NK-92 (cell line): ENCODE data around the gene BRF1.

Experiments
- DNase-seq: peaks from one replicate; lab custom pipeline; 2025; ENCODE audit not compliant: unreplicated experiment; lab: John Stamatoyannopoulos, UW

BRF1 gene

DNA sequence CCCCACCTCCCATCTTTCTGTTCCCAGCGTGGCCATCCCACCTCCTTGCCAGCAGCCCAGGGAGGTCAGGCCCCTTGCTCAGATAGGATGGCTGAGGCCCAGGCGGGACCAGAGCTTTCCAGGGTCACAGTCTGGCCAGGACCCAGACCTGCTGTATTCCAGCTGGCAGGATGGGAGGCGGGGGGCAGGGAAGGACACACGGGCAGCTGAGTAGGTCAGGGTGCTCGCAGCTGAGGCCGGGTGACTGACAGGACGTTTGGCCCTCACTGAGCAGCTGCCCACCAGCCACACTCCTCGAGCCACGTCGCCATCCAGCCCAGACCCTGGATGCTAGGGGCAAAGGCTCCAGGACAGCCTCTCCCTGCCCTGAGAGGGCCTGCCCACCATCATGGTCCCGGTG is 123.7 kb downstream of the BRF1 start:
- DNase-seq: no peak

DNA sequence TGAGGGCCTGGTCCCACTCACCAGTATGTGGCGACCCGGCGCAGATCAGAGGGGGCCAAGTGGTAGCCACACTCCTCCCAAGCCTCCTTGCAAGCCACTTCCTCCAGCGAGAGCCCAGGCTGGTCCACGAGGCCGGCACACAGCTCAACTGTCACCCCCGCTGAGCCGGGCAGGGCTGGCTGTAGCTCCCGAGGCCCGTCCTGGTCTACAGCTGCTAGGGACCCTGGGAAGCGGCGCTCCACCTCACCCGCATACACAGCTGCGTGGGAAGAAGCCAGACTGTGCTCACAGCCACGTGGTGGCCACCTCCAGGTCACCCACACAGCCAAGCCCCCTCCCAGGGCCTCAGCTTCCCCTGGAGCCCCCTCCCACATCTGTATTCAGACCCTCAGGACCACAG is 124.3 kb downstream of the BRF1 start:
- DNase-seq: no peak

DNA sequence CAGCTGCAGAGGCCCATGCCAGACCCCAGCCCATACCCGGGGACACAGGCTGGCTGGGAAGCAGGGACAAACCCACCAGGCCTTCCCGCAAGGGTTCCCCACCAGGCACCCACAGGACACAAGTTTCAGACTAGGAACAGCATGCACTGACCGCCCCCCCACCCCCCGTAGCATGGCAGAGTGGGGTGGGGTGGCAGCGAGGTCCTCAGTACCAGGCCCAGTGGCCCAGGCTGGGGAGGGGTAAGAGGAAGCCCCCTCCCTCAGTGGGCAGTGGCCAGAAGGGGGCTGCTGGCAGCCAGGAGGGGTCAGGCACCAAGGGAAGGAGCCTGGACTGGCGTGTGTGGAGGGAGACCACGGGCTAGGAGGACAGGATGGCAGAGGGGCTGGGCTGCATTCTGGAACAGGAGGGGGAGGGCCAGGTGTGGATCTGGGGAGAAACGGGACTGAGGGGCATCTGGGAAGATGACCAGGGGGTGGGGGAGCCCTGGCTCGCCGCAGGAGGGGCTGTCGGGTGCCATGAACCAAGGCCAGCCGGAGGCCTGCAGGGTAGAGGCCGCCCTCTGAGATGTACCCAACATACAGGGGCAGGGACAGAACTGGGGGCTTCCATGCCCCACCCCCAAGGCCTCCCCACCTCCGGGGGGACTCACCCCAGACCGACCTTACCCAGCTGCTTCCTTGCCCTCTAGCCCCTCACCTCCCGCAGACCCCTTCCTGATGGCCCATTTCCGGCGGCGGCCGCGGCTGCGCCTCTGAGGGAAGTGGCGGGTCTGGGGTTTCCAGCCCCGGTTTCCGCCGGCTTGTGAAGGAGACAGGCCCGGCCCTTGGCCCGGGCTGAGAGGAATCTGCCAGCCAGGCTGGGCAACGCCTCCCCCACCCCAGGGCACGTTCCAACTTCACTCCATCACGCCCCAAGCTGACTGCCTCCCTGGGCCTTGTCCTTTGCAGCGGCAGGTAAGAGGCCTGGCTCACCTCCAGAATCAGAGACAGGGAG is 126.6 kb downstream of the BRF1 start:
- no peak for DNase-seq

DNA sequence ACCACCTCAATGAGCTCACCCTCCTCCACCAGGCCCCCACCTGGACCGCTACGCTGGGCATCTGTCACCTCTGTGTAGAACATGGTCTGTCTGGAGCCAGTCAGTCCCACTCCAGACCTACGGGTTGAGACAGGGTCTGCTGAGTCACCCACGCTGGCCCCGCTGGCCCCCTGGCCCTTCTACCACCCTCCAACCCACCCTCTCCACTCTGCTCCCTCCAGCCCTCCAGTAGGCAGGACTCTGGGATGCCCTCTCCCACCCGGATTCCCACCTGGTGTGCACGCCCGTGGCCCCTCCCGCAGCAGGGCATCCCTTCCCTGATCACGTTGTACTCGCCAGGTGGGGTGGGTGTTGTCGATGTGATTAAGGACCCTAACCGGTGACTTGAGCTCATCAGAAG is 127.7 kb downstream of the BRF1 start:
- no peak for DNase-seq

DNA sequence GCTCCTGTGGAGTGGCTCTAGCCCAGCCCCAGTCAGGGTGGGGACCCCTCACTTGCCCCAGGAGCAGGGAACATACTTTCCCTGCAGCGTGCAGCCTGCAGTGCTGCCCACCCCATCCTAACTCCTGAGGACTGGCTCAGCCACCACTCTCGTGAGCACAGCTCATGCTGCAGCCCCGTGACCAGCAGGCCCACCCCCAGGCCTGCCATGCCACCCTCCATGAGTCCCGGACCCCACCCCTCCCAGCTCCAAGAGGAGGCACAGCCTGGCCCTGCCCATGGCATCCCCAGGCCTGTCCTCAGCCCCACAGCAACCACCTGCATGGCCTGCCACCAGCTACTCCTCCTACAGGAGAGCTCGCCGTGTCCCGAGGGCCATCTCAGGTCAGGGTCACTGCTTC is 128.3 kb downstream of the BRF1 start:
- no peak for DNase-seq

DNA sequence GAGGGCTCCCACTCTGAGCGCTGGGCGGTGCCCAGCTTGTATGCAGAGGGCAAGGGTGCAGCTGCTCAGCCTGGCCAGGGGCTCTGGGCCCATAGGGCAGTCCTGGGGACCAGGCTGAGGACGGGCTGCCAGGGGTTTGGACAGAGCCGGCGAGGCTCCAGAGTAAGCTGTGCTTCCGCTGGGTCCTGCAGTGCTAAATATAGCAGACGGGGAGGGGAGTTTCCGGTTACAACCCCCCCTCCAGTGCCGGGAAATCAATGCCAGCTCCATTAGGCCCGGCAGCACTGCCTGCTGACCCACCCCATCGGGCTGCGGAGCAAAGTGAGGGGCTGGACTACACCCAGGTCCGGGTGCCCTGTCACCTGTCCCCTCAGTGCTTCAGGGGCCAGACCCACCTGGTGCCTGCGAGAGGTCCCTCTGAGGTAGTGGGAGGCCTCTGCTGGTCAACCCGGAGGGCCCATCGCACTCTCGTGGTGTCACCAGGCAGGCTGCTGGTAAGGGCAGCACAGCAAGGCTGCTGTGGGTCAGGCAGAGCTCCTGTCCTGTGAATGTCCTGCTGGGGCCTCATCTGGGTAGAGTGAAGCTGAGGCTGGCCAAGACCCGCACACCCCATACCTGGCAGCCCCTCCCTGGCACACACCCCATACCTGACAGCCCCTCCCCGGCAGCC is 129.7 kb downstream of the BRF1 start:
- DNase-seq: no peak

DNA sequence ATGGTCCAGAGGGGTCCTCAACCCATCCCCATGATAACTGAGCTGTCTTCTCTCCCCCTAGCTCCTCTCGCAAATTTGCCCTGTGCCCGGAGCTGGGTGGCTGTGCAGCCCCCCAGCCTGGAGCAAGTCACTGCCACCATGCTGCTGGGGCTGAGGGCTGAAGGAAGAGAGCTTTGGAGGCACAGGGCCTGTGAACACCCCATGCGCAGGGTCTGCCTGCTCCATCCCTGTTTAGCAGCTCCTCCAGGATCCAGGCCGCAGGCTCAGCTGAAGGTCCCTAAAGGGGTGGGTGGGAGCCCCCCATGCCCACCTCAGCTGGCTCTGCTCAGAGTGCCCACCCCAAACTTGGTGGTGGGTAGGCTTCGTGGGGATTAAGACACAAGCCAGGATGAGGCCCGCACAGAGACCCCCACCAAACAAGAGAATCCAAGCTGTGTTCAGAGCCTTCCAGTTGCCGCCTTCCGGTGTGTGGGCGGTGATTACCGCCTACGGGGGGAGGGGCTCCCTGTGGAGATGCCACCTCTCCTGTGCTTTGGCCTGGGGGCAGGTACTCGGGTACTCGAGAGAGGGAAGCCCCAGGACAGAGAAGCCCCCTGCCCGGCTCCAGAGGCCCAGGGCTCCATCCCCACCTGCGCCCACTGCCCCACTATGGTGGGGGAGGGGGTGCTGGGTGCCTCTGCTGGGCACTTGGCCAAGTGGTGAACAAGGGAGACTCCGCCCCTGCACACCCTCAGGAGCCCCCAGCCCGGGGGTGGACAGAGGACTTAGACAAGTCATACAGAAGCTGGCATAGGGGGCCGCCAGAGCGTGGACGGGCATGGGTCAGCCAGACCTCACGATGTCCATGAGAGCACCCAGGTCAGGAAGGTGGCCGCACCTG is 130.8 kb downstream of the BRF1 start:
- DNase-seq: no peak

DNA sequence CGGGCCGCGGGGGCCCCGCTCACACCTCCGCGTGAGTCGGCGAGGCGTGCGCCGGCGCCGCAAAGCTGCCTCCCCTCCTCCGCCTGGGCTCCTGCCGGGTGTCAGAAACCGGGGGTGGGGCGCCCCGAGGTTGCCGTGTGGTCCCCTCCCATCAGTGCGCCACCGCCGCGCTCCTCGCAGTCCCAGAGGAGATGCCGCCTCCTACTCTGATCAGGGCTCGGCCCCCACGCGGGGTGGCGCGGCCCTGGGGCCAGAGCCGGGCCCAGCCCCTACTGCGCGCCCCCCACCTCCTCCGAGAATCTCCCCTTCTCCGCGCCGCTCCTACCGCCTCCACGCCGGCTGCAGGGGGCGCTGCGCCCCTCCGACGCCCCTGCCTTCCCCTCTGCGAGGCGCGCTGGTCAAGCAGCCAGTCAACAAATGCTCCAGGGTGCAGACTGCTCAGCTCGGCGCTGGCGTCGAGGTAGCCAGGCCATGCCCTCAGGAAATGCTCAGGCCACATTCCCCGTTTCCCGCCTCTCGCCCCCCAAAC is 131.8 kb downstream of the BRF1 start:
- no peak for DNase-seq

DNA sequence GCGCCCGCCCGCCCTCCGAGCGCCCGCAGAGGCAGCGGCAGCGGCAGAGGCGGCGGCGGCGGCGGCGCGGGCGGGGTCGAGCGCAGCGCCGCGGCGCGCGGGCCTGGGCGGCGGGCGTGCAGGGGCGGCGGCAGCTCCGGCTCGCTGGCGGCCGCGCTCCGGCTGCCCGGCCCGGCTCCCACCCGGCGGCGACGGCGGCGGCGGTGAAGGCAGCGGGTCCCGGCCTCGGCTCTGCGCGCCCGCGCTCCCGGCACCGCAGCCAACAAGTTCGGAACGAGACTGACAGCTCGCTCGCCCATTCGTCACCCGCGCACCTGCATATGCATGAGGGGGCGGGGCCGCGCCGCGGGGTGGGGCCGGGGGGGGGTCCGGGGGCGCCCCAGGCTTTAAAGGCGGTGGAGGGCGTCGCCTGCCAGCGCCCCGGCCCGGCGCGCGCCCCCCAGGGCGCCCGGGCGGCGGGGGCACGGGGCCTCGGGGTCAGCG is 132.3 kb downstream of the BRF1 start, which contains the start of gene JAG2:
JAG2 (minus strand) TSS at position 281 of the 483 bp plus-strand sequence. CDS start 356 bp downstream, outside the sequence.
- no peak for DNase-seq

DNA sequence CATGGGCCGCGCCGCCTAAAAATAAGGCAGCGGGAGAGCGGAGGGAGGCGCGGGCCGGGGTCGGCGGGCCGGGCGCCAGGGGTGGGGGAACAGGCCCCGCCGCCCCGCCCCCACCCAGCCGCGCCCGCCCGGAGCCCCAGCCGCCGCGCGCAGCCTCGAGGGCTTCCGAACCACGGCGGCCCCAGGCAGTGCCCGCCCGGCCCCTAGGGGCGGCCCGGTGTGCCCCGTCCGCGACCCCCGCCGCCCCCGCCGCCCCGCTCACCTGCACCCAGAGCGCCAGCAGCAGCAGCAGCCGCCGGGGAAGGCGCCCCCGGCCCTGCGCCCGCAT is 132.7 kb downstream of the BRF1 start:
- DNase-seq: no peak

DNA sequence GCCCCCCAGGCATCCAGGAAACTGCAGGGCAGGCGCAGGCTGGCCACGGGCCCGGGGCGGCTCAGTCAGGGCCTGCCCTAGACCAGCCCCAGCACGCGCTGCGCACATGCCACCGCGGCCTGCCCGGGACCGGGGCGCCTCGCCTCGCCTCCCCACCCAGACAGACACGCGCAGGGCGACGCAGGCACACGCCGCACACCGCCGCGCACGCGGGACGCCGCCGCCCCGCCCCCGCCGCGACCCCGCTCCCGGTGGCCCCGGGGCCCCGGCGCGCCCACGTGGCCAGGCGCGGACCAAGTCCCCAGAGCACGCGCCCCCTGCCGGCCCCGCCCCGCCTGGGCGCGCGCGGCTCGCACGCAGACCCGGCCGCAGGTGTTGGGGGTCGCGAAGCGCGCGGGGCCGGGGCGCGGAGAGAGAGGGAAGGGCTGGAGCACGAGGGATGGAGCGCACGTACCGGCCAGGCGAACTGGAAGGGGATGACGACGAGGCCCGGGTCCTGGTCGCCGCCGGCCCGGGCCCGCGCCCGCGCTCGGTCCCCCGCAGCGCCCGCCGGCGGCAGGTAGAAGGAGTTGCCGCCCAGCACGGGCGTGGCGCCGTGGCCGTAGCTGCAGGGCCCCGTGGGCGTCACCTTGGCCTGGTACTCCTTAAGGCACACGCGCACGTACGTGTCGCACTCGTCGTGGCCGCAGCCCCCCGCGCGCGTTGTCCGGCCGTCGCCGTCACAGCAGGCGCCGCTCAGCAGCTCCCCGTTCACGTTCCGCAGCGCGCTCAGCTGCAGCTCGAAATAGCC is 133.3 kb downstream of the BRF1 start:
- DNase-seq: no peak

DNA sequence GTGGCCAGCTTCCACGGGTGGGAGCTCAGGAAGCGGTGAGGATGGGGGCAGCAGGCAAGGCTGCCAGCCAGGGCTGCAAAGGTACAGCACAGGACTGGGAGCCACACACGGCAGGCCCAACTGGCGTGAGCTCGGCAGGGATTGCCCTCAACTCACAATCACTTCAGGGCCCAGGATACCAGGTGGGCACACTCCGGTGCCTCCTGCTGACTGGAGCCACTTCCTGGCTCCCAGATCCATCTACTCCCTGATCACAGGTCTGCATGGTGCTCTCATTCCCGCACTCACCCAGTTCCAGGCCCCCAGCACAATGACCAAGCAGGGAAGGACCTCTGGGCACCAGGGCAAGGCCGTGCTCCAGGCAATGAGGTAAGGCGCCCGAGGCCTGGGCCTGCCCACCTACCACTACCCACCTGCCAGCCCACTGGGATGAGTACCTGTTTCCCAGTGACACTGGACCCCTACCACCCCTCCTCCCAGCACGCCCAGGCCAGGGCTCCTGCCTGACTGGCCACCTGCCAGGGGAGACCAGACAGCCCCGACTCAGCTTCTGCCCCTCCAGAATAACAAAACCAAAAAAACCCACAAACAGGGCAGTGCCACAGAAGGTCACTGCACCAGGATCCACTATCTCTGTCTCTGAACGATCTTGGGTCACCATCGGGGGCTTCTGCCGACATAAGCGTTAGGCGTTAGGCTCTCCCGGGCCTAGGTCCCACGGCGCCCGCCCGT is 134.1 kb downstream of the BRF1 start:
- DNase-seq: no peak

DNA sequence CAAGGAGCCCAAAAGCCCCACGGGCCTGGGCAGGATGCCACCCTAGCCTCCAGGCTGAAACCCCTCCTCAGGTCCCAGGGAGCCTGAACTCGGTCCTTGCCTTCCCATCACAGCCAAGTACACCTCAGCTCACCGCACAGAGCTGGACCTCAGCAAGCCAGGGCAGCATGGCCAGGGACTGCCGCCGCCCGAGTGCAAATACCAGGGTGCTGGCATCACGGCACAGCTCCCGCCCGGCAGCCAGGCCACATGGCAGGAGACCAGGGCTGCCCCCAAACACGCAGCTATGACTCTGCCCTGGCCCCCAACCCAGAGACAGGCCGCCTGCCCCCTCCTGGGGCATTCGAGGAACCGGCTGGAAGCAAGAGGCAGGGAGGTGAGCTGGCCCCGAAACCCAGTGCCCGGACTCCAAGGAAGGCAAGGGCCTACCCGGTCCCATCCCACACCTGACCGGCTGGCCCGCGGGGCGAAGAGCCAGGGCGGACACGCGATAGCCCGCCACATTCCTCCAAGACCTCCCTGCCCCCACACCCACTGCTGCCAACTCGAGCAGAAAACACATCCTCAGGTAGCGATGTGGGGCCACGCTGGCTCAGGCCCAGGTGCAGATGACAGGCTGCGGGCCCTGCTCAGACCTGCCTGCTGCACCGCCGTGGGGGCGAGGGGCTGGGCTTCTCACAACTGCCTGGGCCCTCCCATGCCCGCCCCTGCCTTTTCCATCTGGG is 134.9 kb downstream of the BRF1 start:
- no peak for DNase-seq

DNA sequence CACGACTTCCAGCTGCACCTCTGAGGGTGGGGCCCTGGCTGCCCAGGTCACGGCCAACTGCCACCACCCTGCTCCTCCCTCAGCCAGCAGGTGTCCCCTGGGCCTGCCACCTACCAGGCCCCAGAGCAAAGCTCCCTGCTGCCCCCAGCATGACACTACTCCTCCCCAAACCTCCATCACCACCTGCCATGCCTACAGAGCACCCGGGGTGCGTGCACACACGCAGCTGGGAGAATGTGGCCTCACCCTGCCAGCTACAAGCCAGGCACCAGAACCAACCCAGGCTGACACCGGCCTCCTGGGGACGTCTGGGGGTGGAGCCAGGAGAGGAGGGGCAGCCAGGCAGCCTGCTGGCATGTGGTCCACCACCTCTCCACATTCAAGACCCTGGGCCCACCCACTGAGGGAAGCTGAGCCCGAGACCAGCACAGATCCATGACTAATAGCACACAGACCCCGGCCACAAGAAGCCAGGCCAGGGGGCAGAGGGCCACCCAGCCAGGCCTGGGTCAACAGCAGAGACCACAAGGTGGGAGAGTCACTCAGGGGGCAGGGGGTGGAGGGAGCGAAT is 135.6 kb downstream of the BRF1 start:
- DNase-seq: no peak

DNA sequence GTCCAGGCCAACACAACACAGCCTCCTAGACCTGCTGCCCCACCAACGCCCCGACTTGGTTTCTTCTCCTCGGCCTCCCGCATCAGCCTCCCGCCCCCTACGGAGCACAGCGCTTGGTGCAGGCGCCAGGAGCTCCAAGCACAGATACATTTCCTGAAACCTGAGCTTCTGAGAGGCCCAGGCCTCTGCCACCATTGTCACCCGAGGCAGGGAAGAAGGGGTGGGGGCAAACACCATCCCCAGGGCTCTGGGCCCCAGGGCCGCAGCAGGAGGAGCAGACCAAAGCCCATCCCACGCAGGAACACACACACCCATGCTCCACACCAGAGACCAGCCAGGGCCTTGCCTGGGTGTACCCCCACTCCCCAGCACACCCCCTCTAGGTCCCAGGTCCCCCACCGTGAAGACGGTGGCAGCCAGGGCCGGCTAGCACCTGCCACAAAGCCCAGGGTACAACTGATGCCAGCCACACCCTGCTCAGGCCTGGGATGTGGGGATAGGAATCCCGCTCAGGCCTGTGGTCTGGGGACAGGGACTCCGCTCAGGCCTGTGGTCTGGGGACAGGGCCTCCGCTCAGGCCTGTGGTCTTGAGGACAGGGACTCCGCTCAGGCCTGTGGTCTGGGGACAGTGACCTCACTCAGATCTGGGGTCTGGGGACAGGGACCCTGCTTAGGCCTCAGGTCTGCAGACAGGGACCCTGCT is 137.6 kb downstream of the BRF1 start:
- no peak for DNase-seq

DNA sequence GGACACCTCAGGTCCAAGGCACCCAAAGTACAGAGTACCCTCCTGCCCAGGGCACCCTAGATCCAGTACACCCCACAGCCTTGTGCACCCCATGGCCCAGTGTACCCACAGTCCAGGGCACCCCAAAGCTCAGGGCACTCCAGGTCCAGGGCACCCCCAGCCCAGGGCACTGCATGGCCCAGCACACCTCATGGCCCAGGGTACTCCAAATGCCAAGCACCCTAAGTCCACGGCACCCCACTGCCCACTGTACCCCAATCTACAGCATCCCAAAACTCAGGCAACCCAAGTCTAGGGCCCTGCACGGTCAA is 138.2 kb downstream of the BRF1 start:
- no peak for DNase-seq

DNA sequence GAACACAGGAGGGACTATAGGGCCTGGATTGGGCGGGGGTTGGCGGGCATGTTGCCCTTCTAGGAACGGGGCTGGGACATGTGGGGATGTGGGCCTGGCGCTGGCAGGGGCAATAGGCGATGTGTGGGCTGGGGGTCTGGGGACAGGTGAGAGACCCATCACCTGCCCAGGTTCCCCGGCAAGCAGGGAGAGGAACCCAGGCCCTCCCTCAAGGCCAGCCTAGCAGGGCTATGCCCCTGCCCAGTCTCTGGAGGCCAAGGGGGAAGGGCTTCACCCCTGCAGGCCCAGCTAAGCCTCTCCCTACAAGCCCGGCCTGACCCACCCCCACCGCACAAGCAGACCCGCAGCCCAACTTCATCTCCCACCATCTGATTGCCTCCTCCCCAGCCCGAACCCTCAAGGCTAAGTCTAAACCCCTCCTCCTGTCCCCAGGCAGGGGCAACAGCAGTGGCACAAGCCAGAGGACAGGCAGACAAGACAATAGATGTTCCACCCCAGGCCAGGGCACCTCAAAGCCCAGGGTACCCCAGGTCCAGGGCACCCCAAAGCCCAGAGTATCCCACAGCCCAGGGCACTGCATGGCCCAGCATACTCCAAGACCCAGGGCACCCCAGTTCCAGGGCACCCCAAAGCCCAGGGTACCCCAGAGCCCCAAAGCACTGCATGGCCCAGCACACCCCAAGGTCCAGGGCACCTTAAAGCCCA is 138.7 kb downstream of the BRF1 start:
- DNase-seq: no peak
